ENCODE results near the gene ANAPC16.
"Not testable (repeated sequence)": the region's sequence is repeated elsewhere in the genome, so short reads cannot be mapped to it uniquely, and the experiment has no call there.

Gene ANAPC16

GRCh38 chr10:72215611-72216549 is at the start of gene ANAPC16, which contains the start of gene ASCC1:
Gene ANAPC16 (plus strand): TSS chr10:72216012. CDS start chr10:72223915, 7,903 bp downstream.
Gene ASCC1 (minus strand): TSS chr10:72216276. CDS start chr10:72213298, 2,978 bp downstream.
- peak; percentile 91 for DNase-seq (ENCODE audit: low read depth)

- no peak for DNase-seq (ENCODE audit: low read depth)
Measured at GRCh38 chr10:72167118-72167517, 48.7 kb upstream of the ANAPC16 start.

- DNase-seq (ENCODE audit: low read depth), result no peak
Measured at GRCh38 chr10:72170263-72170662, 45.5 kb upstream of the ANAPC16 start.

GRCh38 chr10:72170733-72171132 is 45.1 kb upstream of the ANAPC16 start:
- no peak for DNase-seq (ENCODE audit: low read depth)

DNA sequence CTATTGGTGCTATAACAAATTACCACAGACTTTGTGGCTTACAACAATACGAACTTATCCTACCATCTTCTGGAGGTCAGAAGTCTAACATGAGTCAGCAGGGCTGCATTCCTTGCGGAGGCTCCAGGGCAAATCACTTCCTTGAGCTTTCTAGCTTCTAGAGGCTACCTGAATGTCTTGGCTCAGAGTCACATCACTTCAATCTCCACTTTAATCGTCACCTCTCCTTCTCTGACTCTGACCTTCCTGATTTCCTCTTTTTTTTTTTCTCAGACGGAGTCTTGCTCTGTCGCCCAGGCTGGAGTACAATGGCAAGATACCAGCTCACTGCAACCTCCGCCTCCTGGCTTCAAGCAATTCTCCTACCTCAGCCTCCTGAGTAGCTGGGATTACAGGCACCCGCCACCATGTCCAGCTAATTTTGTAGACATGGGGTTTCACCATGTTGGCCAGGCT is 44.6 kb upstream of the ANAPC16 start:
- no peak for DNase-seq (ENCODE audit: low read depth)

GRCh38 chr10:72173262-72173618 is 42.6 kb upstream of the ANAPC16 start:
- no peak for DNase-seq (ENCODE audit: low read depth)

DNA sequence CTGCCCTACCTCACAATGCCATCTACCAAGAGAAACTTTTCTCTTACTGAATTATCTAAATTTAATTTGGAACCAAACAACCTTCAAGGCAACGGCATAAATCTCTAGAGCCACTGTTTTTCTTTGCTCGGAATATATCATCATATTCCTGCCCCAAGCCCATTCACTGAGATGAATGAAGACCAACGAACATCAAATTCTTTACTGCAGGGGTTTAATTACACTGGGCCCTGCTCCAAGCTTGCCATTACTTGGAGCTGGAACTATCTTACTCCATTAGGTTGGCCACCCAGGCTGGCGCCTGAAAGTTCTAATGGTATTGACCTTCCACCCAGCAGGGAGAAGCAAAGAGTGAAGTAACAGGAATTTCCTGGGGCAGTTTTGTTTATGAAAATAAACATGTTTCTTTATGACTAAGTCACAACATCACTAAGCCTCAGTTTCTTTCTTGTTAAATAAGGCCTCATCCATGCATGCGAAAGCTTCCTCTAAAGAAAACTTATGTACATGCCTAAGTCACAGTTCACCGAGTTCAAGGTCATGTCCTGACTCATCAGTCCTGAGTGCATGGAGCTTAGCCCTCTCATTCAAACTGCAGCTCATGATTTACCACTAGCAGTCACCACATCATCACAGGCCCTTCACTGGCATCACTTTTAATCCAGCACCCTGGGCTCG is 42.1 kb upstream of the ANAPC16 start:
- no peak for DNase-seq (ENCODE audit: low read depth)

GRCh38 chr10:72174297-72174662 is 41.5 kb upstream of the ANAPC16 start:
- no peak for DNase-seq (ENCODE audit: low read depth)

GRCh38 chr10:72175149-72175548 is 40.7 kb upstream of the ANAPC16 start:
- DNase-seq (ENCODE audit: low read depth), result no peak

- DNase-seq (ENCODE audit: low read depth), result no peak
Measured at GRCh38 chr10:72176701-72177100, 39.1 kb upstream of the ANAPC16 start.

DNA sequence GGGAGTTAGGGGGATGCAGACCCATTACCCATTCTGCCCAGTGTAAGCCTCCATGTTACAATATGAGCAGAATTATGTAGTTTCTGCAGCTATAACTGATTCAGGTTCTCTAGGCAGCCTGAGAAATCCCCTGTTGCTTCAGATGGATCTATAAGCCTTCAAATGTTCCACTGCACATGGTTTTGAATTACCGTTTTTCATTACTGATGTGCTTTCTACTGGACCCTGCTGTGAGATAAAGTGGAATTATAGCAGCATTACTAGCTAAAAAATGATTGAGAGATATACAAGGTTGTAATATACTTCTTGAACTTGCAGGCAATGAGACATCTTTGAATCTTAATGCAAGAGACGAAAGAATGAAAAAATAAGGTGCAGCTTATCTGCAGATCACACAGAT is 38.4 kb upstream of the ANAPC16 start:
- DNase-seq (ENCODE audit: low read depth), result no peak

DNA sequence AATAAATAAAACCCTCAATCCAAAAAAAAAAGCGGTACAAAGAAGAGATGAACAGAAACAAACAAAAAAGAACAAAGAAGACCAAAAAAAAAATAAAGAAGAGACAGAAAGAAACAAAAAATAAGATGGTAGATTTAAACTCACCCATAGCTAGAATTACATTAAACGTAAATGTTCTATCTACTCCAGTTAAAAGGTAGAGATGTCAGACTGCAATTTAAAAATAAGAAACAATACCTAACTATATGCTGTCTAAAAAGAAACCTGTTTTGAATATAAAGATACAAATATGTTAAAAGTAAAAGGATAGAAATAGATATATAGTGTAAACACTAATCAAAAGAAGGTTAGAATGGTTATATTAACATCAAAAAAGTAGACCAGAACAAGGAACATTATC is 31.7 kb upstream of the ANAPC16 start:
- DNase-seq (ENCODE audit: low read depth), result no peak

- no peak for DNase-seq (ENCODE audit: low read depth)
Measured at GRCh38 chr10:72186258-72186981, 29.4 kb upstream of the ANAPC16 start.

- no peak for DNase-seq (ENCODE audit: low read depth)
Measured at GRCh38 chr10:72186982-72187330, 28.9 kb upstream of the ANAPC16 start.

DNA sequence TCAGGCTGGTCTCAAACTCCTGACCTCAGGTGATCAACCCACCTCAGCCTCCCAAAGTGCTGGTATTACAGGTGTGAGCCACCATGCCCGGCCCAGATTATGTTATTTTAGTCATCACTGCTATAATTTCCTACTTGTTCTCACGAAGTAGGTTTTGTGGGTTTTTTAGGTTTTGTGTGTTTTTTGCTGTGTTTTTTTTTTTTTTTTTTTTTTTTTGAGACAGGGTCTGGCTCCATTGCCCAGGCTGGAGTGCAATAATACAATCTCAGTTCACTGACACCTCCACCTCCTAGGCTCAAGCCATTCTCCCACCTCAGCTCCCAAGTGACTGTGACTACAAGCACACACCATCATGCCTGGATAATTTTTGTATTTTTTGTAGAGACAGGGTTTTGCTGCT is 20.9 kb upstream of the ANAPC16 start:
- DNase-seq (ENCODE audit: low read depth), result no peak

DNA sequence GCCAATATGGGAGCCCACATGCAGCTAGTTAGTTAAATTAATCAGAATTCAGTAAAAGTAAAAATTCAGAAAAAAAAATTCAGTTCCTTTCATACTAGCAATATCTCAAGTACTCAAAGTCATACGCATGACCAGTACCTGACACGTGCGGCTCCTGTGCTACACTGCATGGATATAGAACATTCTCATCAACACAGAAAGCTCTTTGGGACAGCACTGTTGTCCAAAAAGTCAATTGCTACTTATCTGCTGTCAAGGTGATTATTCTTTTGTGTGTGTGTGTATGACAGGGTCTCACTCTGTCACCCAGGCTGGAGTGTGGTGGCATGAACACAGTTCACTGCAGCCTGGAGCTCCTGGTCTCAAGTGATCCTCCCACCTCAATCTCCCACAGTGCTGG is 14.9 kb upstream of the ANAPC16 start:
- DNase-seq (ENCODE audit: low read depth), result no peak

DNA sequence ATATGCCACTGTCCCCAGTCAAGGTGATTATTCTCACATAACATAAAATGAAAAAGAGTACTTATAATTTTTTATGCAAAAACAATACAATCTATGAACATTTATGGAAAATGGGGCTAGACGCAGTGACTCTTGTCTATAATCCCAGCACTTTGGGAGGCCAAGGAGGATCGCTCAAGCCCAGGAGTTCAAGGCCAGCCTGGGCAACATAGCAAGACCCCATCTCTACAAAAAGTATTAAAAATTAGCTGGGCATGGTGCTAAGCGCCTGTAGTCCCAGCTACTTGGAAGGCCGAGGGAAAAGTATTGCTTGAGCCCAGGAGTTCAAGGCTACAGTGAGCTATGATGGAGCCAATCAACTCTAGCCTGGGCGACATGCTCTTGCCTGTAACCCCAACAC is 14.5 kb upstream of the ANAPC16 start:
- DNase-seq (ENCODE audit: low read depth), result no peak

GRCh38 chr10:72204296-72204695 is 11.5 kb upstream of the ANAPC16 start:
- DNase-seq (ENCODE audit: low read depth), result no peak

DNA sequence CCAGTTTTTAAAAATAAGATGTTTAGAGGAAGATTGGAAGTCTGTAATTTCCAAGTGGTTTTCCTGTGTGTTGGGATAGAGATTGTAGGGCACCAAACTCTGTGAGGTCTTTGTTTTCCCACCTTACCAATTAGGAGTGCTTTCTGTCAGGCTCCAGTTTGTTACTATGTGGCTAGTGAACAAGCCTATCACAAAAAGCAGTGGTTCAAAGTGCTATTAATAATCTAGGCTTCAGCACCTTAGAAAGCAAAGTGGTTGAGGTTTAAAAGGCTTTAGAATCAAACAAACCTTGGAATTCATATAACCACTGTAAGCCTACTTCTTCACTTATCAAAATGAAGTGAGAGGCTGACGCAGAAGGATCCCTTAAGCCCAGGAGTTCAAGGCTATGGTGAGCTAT is 11.1 kb upstream of the ANAPC16 start:
- no peak for DNase-seq (ENCODE audit: low read depth)

DNA sequence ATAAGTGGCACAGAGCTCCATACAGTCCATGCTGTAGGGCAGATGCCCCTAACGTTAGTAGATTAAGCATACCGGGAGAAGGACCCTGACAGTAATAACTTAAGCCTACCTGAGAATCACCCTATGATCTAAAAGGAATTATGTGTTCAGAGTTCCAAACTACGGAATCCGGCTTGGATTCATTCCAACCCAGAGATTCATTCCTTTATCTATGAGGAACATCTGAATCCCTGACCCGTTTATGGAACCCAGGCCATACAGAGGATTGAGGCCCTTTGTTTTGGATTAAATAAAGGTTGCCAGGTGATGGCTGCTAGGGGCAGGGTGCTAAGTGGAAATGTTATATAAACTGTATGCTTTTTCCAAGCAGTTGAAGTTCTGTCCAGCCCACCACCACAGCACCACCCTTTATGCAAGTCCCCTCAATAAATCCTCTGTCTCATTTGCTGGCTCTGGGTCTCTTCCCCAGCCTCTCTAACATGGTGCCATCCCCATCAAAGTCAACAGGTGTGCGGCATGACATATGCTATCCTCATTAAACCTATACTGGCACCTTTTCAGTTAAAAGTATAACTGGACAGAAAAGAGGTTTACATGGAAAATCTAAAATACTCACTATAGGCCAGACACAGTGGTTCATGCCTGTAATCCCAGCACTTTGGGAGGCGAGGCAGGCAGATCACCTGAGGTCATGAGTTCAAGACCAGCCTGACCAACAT is 9.1 kb upstream of the ANAPC16 start:
- DNase-seq (ENCODE audit: low read depth), result no peak

DNA sequence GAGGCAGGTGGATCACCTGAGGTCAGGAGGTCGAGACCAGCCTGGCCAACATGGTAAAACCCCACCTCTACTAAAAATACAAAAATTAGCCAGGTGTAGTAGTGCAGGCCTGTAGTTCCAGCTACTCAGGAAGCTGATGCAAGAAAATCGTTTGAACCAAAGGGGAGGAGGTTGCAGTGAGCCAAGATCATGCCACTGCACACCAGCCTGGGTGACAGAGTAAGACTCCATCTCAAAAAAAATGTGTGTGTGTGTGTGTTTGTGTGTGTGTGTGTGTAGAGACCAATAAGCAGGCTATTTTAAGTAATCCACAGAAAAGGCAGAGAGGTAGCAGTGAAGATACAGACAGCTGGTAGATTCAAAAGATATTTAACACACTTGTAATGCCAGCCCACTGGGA is 7.3 kb upstream of the ANAPC16 start:
- DNase-seq (ENCODE audit: low read depth), result not testable (repeated sequence)

GRCh38 chr10:72211381-72211780 is 4.4 kb upstream of the ANAPC16 start:
- not testable (repeated sequence) for DNase-seq (ENCODE audit: low read depth)

Measured in stimulated activated CD8-positive, alpha-beta memory T cell treated with anti-CD3 and anti-CD28 coated beads, Interleukin-7, amount 100 ng/mL, for 24 hours (primary cell).